Stimulated activated CD8-positive, alpha-beta memory T cell treated with anti-CD3 and anti-CD28 coated beads, Interleukin-4, amount 100 ng/mL, for 4 hours (primary cell): ENCODE data around the gene ZDHHC6.
"Not testable (repeated sequence)": the region's sequence is repeated elsewhere in the genome, so short reads cannot be mapped to it uniquely, and the experiment has no call there.

ENCODE experiments used
- DNase-seq, 2 donors: peaks; one replicate each; pipeline ENCODE4 v3.0.0-alpha.2; 2020; ENCODE audit warnings: low read depth in 2 of 2, low spot score in 1 of 2

The ZDHHC6 gene

GRCh38 chr10:112446855-112447619, at the start of gene ZDHHC6, which contains the start of gene VTI1A:
TSS of gene ZDHHC6 (minus strand) at chr10:112446914. CDS start at chr10:112445436, 1,478 bp downstream.
TSS of gene VTI1A (plus strand) at chr10:112447215. CDS start at chr10:112447374, 159 bp downstream.
- peak; percentile 60 to 66 for DNase-seq

- no peak for DNase-seq
Measured at GRCh38 chr10:112492736-112493135, 46.0 kb upstream of the ZDHHC6 start.

- no peak for DNase-seq
Measured at GRCh38 chr10:112491144-112491543, 44.4 kb upstream of the ZDHHC6 start.

- no peak for DNase-seq
Measured at GRCh38 chr10:112490545-112490944, 43.8 kb upstream of the ZDHHC6 start.

- no peak for DNase-seq
Measured at GRCh38 chr10:112487964-112488363, 41.2 kb upstream of the ZDHHC6 start.

GRCh38 chr10:112484399-112484798, 37.7 kb upstream of the ZDHHC6 start:
- no peak for DNase-seq

GRCh38 chr10:112481602-112482001, 34.9 kb upstream of the ZDHHC6 start:
- DNase-seq = no peak

- no peak for DNase-seq
Measured at GRCh38 chr10:112475575-112476218, 29.0 kb upstream of the ZDHHC6 start.

GRCh38 chr10:112471878-112472487, 25.3 kb upstream of the ZDHHC6 start:
- DNase-seq = no peak

- DNase-seq = no peak
Measured at GRCh38 chr10:112467541-112468075, 20.9 kb upstream of the ZDHHC6 start.

- no peak for DNase-seq
Measured at GRCh38 chr10:112466802-112467201, 20.1 kb upstream of the ZDHHC6 start.

GRCh38 chr10:112465299-112465883, 18.7 kb upstream of the ZDHHC6 start:
- DNase-seq = no peak

- DNase-seq = not testable (repeated sequence)
Measured at GRCh38 chr10:112464074-112464473, 17.4 kb upstream of the ZDHHC6 start.

- no peak for DNase-seq
Measured at GRCh38 chr10:112461029-112461887, 14.5 kb upstream of the ZDHHC6 start.

GRCh38 chr10:112460366-112460765, 13.7 kb upstream of the ZDHHC6 start:
- no peak for DNase-seq

GRCh38 chr10:112456533-112456932, 9.8 kb upstream of the ZDHHC6 start:
- DNase-seq = no peak

GRCh38 chr10:112454910-112455779, 8.4 kb upstream of the ZDHHC6 start:
- DNase-seq = no peak

- DNase-seq = no peak
Measured at GRCh38 chr10:112448888-112449287, 2.2 kb upstream of the ZDHHC6 start.

- DNase-seq = no peak
Measured at GRCh38 chr10:112447620-112447928, 860 bp upstream of the ZDHHC6 start.
